GM10248 (cell line): ENCODE data around the gene ARID3A.

Experiments
- CTCF ChIA-PET: fragments of 300-600 bp; sonication (Branson Sonifier 250); formaldehyde crosslinking; extraction: SDS; loops from one replicate; lab custom pipeline; 2021; ENCODE audit warnings: antibody characterized with exemption; lab: Yijun Ruan, JAX
- POLR2A ChIA-PET: fragments of 350-650 bp; sonication (Branson Sonifier 250); formaldehyde crosslinking; extraction: SDS; loops from one replicate; lab custom pipeline; 2020; ENCODE audit warnings: antibody characterized with exemption; lab: Yijun Ruan, JAX
- DNase-seq: peaks from one replicate; pipeline ENCODE4 v3.0.0; 2012; ENCODE audit errors: extremely low spot score
- CTCF ChIP-seq: IDR thresholded peaks from 2 replicates; pipeline ENCODE4 v1.5.1; 2012; ENCODE audit warnings: mild to moderate bottlenecking, low read depth; ENCODE audit errors: extremely low read depth, missing control alignments, control extremely low read depth

ARID3A gene

GRCh38 chr19:918152-918437 lies 7.7 kb upstream of the ARID3A start:
- no peak for TF ChIP-seq CTCF
- ChIA-PET POLR2A (no interaction called here), CTCF (interaction anchor here (0.9 to 4.1 kb wide), 2 partner anchors 9 to 54 kb away, joined by 3 to 26 read pairs; no protein-coding TSS in a partner anchor)
- no peak for DNase-seq

GRCh38 chr19:918481-919198 lies 7.2 kb upstream of the ARID3A start:
- ChIA-PET CTCF (interaction anchor here (0.9 to 7.1 kb wide), 5 partner anchors 10 to 66 kb away, joined by 3 to 136 read pairs (median 24); partner anchors contain the start of gene WDR18), POLR2A (no interaction called here)
- no peak for DNase-seq
- TF ChIP-seq CTCF = no peak

- ChIA-PET POLR2A (no interaction called here), CTCF (interaction anchor here (0.9 to 7.1 kb wide), 8 partner anchors 12 to 326 kb away, joined by 3 to 136 read pairs (median 6); partner anchors contain the start of gene WDR18)
- no peak for DNase-seq
- TF ChIP-seq CTCF = no peak
Observed at GRCh38 chr19:919199-920050, 6.4 kb upstream of the ARID3A start.

GRCh38 chr19:920051-920864 lies 5.6 kb upstream of the ARID3A start:
- peak; percentile 71 for DNase-seq
- POLR2A ChIA-PET = no interaction called here
- TF ChIP-seq CTCF = no peak
- CTCF ChIA-PET = interaction anchor here (0.9 to 7.1 kb wide), 11 partner anchors 12 to 325 kb away, joined by 3 to 136 read pairs (median 4); partner anchors contain the start of gene WDR18

GRCh38 chr19:924553-925086 lies 1.2 kb upstream of the ARID3A start:
- no peak for DNase-seq
- no peak for TF ChIP-seq CTCF
- ChIA-PET CTCF (interaction anchor here (1.0 to 7.1 kb wide), 9 partner anchors 8 to 319 kb away, joined by 3 to 136 read pairs (median 5); partner anchors contain the start of gene WDR18), POLR2A (no interaction called here)

GRCh38 chr19:925087-925525 lies 729 bp upstream of the ARID3A start:
- ChIA-PET POLR2A (no interaction called here), CTCF (interaction anchor here (1.0 to 7.1 kb wide), 4 partner anchors 17 to 156 kb away, joined by 3 to 136 read pairs (median 6); partner anchors contain the start of gene WDR18)
- no peak for DNase-seq
- TF ChIP-seq CTCF = no peak
